Testis (tissue), 2 donors: ENCODE measurements around the gene ALAS1.

Source experiments
- POLR2A ChIP-seq: fragments of 450-650 bp; IDR thresholded peaks from one replicate; pipeline ENCODE4 v1.6.1; 2017; ENCODE audit warnings: antibody characterized with exemption, mild to moderate bottlenecking, moderate library complexity
- TF ChIP-seq, protein P1 (sequence below), 3 experiments: fragments of 450-650 bp in 2 of 3; fragments of 200-600 bp in 1 of 3; sonication (generic) in 1 of 3; IDR thresholded peaks; one replicate each; pipeline ENCODE4 v1.5.1; 2016 to 2019; ENCODE audit warnings: antibody characterized with exemption in 3 of 3, mild to moderate bottlenecking in 2 of 3, moderate library complexity in 1 of 3

DNA sequence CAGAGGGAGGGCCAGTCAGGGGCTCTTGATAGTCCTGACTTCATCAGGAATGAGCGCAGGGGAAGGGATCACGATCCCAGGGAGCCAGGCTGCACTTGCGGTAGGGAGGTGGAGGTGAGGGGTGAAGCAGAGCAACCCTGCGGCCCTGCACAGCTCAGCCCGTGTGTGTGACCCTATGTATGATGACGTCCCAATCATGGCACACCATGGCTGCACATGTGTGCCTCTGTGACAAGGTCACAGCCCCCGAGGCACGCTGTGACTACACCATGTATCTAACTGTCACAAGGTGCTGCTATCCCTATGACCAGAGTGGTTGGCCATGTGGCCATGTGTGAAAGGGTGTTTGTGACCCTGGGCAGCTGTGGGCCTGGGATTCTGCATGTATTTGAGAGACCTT lies 13.3 kb upstream of the ALAS1 start:
- TF ChIP-seq, protein P1, sequence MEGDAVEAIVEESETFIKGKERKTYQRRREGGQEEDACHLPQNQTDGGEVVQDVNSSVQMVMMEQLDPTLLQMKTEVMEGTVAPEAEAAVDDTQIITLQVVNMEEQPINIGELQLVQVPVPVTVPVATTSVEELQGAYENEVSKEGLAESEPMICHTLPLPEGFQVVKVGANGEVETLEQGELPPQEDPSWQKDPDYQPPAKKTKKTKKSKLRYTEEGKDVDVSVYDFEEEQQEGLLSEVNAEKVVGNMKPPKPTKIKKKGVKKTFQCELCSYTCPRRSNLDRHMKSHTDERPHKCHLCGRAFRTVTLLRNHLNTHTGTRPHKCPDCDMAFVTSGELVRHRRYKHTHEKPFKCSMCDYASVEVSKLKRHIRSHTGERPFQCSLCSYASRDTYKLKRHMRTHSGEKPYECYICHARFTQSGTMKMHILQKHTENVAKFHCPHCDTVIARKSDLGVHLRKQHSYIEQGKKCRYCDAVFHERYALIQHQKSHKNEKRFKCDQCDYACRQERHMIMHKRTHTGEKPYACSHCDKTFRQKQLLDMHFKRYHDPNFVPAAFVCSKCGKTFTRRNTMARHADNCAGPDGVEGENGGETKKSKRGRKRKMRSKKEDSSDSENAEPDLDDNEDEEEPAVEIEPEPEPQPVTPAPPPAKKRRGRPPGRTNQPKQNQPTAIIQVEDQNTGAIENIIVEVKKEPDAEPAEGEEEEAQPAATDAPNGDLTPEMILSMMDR (IDR thresholded peaks at IDR 0.05), result no peak
- TF ChIP-seq POLR2A, result no peak
